Measurements from ENCODE around the gene KRT7. TPM values are rescaled to one million over a fixed set of nuclear protein-coding genes. Genes with fewer than 3 reads are reported as not detected.
A peak's percentile ranks its signal among the peaks of the same experiment; 100 is the strongest.
"Not testable (repeated sequence)": the region's sequence is repeated elsewhere in the genome, so short reads cannot be mapped to it uniquely, and the experiment has no call there.

The KRT7 gene
- total RNA-seq, 1 experiment from 2014 or later = 13.8 TPM

DNA sequence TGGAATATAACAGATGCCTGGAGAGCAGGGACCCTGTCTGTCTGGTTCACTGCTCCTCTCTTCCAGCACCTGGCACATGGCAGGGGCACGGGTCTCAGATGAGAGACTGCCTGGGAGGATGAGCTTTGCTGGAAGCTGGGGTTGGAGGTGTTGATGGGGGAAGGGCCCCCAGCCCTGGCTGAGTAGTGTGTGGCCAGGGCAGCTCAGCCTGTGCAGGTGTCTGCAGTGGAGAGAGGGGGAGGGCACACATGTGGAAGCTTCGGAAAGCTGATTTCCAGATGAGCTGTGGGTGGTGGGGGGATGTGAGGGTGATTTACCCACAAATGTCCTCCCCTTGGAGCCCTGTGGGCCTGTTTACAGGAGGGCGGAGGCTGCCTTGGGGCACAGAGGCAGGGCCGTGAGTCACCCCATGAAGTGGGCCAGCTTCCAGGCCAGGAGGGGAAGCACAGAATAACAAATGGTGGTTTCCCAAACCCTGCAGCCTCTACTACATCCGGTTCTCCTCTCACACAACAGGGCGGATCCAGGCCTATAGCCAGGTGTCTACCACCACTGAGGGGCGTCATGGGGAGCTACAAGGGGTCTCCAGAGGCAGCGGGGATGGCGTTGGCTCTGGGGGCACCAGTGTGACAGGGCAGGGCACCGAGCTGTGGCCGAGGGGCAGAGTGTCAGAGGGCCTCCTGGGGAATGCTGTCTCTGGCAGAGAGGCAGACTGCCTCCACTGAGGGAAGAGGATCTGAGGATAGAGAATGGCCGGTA lies 11.0 kb downstream of the KRT7 start:
- peak; percentile 96 for DNase-seq (ENCODE audit: low spot score)

GRCh38 chr12:52244615-52244994 lies 11.6 kb downstream of the KRT7 start:
- peak; percentile 36 for DNase-seq (ENCODE audit: low spot score)

GRCh38 chr12:52245259-52245961 lies 12.4 kb downstream of the KRT7 start:
- DNase-seq (ENCODE audit: low spot score) = no peak

GRCh38 chr12:52245962-52246569 lies 13.0 kb downstream of the KRT7 start:
- no peak for DNase-seq (ENCODE audit: low spot score)

DNA sequence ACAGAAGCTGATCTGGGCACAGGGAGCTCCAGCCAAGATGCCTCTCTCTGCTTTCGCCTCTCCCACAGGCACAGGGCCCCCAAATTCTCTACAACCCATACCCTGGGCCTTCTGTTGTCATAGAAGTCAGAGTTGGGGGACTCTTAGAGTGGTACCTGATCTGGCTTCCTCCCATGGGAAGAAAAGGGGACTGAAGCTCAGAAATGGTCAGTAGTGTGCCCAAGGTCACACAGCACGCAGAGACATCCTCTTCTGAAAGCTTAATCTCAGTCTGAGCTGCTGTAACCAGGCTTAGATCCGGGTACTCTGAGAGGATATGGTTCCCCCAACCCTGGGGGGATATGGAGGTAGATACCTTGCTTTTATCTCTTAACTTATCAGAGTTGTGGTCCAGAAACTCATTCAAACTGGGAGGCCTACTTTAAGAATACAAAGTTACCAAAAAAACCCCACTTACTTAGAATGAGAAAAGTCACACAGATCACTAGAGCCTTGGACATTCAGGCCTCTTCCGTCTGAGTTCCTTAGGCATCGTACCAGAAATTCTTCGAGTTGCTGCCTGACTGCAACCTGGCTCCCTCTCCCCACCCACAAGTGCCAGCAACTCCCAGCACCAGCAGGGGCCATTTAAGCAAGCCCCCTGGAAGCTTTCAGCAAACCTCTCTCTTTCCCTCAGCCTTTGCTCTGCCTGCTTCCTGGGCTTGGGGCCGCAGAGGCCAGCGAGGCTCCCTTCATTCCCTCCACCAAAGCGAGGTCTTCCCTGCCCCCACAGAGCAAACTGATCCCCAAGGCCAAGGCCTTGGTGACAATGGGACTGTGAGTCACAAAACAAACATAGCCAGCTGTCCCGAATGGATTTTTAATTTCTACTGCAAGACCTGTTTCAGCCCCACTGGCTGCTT lies 13.9 kb downstream of the KRT7 start:
- DNase-seq (ENCODE audit: low spot score) = peak; percentile 65

DNA sequence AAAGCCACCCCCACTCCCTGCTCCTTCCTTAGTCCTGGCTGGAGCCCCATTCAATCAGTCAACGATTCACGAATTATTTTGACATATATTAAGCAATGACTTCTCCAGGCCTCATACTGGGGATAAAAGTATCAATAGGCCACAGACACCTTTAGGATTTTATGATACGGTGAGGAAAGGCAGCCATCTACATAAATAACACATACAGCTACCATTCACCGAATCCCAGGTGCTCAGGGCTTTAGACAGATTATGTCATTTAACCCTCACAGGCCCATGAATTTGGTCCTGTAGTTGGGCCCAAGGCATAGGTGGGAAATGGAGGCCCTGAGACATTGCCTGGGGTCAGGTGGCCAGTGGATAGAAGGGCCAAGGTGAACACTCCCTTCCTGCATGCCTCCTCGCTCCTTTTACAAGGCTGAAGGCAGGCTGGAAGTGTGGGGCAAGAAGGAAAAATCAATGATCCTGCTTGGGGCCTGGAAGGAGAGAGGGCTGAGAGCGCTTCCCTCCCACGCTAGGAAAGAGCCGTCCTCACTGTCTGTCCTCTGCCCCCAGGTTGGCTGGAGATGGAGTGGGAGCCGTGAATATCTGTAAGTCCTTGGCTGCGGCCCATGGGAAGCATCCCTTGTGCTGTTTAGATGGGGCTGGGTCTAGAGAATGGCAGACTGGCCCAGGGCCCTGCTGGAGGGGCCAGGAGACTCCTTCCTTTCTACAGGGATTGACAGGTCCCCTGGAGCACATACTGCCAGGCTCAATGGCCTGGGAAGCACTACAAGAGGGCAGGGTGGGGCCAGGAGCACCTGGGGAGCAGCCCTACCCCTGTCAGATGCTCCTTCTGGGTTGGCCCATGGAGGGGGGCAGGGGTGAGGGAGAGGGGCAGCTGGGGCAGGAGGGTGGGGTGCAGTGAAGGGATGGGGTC lies 14.8 kb downstream of the KRT7 start:
- DNase-seq (ENCODE audit: low spot score) = no peak

DNA sequence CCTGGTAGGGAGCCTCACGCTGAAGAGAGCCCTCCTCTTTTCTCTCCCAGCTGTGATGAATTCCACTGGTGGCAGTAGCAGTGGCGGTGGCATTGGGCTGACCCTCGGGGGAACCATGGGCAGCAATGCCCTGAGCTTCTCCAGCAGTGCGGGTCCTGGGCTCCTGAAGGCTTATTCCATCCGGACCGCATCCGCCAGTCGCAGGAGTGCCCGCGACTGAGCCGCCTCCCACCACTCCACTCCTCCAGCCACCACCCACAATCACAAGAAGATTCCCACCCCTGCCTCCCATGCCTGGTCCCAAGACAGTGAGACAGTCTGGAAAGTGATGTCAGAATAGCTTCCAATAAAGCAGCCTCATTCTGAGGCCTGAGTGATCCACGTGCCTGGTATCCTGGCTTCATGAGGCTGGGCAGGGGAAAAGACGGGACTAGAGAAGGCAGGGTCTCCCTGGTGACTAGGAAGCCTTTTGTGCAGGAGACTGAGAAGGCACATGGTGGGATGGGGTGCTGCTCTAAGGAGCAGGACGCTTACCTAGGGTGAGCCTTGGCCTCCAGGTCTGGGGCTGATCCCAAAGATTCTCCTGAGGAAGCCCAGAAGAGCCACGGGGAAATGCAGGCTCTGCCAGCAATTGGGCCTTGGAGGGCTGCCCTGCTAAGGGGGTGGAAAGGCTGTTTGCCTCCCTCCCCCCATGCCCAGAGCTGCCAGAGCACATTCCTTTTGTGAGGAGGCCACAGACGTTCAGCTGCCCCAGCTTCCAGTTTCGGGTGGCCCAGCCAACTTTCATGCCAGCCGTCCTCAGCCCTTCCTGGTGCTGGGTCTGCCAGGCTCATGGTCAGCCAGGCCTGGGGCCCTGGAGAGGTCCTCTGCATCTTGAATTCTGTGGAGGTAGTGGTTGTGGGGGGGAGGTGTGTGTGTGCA lies 15.8 kb downstream of the KRT7 start:
- no peak for DNase-seq (ENCODE audit: low spot score)

DNA sequence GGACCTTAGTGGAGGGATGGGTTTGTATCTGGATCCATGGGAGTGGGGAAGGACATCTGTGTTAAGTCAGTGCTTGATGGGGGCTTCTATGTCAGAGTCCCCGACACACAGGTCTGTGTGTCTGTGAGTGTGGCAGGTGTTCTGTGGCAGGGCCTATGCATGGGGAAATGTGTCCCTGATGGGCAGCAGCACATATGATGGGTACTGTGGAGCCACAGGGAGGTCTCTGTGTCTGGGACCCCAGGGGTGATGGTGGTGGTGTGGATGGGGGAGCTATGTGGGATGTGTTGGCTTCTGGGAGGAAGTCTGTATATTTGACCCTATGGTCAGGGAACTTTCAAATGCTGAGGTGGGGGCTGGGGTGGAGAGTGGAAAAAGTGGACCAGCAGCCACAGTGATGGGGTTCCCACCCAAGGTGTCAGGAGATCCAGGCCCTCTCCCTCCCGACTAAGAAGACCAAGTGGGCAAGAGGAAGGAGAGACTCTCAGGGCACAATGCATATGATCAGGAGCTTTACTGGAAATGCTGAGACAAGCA lies 16.5 kb downstream of the KRT7 start:
- no peak for DNase-seq (ENCODE audit: low spot score)

DNA sequence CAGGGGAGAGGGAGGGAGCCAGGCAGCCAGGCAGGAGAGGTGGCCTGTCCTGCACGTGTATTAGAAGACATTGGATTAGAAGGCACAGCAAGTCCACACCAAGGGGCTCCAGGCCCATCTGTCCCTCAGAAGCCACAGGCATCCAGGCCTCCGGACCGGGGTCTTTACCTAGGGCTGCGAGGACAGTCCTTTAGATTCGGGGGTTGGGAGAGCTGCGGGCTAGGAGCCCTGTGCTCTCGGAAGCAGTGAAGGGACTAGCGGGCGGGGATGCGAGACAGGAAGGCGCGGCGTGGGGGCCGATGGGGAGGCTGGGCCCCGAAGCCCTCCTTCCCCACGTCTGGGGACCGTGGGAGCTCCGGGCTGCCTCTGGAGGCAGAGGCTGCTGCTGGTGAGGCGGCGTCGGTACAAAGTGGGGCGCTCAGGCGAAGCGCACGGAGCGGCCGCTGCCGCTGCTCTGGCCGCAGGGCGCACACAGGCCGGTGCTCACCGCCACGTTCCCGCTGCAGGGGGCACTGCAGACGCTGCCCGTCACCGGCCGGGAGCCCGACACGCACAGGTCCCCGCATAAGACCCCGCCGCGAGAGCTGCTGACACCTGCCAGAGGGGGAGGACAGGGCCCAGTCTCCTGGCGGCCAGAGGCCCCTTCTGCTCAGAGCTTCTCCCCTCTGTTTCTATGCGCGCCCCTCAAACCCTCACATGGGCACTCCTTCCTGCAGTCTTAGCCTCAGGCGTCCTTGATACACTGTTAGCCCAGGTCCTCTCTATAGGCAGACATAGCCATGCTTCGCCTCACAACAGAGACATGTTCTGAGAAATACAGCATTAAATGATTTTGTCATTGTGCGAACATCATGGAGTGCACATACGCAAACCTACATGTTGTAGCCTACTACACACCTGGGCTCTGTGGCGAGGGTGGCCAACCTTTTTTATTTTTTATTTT lies 17.3 kb downstream of the KRT7 start:
- DNase-seq (ENCODE audit: low spot score) = no peak

GRCh38 chr12:52251367-52252051 lies 18.5 kb downstream of the KRT7 start:
- no peak for DNase-seq (ENCODE audit: low spot score)

GRCh38 chr12:52252175-52252615 lies 19.2 kb downstream of the KRT7 start:
- DNase-seq (ENCODE audit: low spot score) = not testable (repeated sequence)

DNA sequence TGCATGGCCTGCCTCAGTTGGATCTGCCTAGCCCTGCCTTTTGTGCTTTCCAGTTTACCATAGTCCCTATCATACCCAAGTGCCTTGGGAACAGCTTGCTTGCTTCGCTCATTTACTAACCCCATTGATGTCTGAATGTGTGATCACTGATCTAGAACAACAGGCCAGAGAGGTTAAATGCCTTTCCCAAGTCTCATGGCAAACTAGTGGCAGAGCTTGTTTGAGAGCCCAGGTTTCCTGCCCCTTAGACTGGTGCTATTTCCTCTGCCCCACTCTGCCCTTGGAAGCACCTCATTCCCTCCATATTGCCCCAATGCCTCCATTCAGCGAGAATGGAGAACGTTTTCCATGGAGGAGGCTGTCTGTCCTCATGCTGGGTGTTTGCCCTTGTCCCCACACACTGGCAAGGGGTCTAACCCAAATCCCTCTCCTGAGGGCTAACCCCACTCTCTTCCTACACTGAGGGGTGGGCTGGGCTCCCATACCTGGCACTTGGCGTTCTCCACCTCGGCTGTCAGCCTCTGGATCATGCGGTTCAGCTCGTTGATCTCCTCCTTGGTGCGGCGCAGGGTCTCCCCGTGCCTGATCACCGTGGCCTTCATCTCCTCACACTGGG lies 19.8 kb downstream of the KRT7 start:
- DNase-seq (ENCODE audit: low spot score) = no peak

DNA sequence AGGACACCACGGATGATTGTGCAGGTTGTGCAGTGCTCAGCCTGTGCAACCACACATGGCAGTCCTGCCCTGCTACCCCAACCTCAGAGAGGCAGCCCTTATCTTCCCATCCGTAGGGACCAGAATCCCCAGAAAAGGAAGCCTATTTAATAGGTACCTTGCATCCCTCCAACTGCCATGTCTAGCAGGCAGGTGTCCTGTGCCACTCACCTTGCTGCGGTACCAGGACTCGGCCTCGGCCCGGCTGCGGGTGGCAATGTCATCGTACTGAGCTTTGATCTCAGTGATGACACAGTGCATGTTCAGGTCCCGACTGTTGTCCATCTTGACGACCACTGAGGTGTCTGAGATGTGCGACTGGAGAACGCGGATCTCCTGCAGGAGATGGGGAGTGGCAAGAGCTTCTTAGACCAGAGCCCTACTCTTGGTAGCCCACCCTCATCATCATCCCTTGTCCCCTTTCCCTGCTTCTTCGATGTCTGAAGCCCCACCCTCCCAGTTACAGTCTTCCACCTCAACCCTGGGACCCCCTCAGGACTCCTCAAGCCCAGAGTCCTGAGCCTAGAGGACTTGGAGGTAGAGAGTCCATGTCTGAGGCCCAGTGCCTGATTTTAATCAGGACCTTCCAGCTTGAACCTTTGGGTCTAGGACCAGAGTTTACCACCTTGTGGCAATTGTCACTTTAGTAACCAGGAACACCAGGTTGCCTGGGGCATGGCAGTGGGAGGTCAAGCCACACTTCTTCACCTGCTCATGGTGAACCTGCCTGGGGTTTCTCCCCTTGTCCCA lies 20.5 kb downstream of the KRT7 start:
- no peak for DNase-seq (ENCODE audit: low spot score)

DNA sequence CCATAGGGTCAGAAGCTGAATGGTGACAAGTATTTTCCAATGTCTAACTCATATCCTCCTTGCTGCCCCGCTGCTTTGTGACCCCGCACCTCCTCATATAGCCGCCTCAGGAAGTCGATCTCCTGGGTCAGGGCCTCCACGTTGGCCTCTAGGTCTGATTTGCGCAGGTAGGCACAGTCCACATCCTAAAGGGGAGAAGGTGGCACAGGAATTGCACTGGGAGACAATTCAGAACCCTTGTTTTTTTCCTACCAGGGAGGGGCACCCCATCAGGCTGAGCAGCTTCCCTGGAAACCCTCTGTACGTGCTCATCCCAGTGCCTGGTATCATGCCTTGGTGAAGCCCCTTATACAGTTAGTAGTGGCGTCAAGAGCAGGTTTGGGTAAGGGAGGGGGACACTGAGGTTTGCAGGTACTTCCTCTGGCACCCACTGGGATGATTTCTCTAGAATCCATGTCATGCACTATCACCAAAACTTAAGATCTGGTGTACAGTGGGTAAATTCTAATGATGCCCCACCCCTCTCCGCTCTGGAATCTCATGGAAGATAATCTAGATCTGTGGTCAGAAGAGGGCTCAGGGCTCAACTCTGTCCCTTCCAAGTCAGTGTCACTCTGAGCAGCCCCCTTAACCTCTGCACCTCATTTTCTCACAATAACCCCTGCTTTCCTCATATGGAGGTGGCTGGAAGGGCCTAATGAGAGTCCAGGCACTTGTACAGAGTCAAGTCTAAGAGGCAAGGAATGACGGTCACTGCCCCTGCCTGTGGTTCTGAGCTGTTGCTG lies 21.3 kb downstream of the KRT7 start:
- no peak for DNase-seq (ENCODE audit: low spot score)

DNA sequence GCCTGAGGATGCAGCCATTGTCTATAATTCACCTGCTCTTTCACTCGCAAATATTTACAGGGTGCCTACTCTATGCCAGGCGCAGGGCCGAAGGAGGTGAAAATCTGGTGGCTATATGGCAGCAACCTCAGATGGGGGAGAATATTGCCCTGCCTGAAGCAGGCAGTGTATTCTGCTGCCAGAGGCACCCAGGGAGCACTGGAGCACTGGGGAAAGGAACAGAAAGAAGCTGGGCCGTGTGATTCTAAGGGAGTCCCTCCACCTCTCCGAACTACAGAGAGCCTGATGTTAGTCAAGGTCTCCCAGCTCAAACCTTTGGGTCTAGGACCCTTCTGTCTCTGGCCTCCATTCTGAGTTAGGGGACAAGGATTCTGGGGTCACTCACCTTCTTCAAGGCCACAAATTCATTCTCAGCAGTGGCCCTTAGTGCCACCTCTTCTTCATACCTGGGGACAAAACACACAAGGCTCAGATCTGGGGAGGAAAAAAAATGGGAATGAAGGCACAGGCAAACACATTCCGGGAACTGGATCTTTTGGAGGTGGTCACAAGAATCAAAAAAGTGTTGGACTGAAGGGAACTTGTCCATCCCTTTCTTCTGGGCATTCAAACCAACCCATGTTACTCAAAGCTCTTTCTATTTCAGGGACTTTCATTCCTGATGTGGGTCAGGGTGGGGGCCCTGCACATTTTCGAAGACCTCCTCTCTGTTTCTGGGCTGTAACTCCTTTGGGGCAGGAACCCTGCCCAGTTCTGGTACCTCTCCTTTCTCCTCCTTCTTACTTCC lies 22.1 kb downstream of the KRT7 start:
- no peak for DNase-seq (ENCODE audit: low spot score)
